ENCODE measurements around the gene TM7SF2. TPM values are rescaled to one million over a fixed set of nuclear protein-coding genes. Genes with fewer than 3 reads are reported as not detected.
A peak's percentile ranks its signal among the peaks of the same experiment; 100 is the strongest.

TM7SF2 gene
- total RNA-seq, 6 experiments from 2014 or later: 3.8 to 6.4 (median 4.9) TPM

DNA sequence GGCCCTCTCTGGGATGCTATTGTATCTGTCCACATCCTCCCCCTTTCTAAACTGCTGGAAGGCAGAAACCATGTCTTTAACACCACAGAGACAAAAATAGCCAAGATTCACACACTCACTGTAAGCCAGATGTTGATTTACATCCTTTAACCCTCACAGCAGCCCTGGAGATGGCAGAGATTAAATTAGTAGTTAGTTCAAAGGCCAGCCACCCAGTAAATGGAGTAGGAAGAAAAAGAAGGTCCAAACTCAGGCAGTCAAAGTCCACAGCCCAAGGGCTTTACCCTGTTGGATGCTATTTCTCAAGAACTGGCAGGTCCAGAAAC lies 8.0 kb downstream of the TM7SF2 start:
- peak overlapping the region; percentile 38 for H3K27ac Mint-ChIP-seq
- H3K4me1 Mint-ChIP-seq (ENCODE audit: low read depth): peaks cover 32% of the 10 kb centered on the region
- H3K36me3 Mint-ChIP-seq (ENCODE audit: low read depth): peaks cover 35% of the 10 kb centered on the region
- no peaks in the 10 kb centered on the region; the same call in none of the 2 replicates for H3K27me3 Mint-ChIP-seq (ENCODE audit: insufficient read depth)
- H3K9me3 Mint-ChIP-seq: no peaks in the 10 kb centered on the region
- H3K4me3 Mint-ChIP-seq: peak overlapping the region; percentile 22; the same call in 1 of the 2 replicates
- DNase-seq: no peak
- TF ChIP-seq CTCF (IDR thresholded peaks at IDR 0.05): no peak

- DNase-seq: no peak
- Mint-ChIP-seq H3K9me3 (no peaks in the 10 kb centered on the region), H3K4me3 (peak overlapping the region; percentile 100), H3K27me3 (ENCODE audit: insufficient read depth) (no peaks in the 10 kb centered on the region; the same call in none of the 2 replicates), H3K27ac (peak overlapping the region; percentile 97), H3K4me1 (ENCODE audit: low read depth) (peaks cover 37% of the 10 kb centered on the region), H3K36me3 (ENCODE audit: low read depth) (peaks cover 35% of the 10 kb centered on the region)
- no peak for TF ChIP-seq CTCF (IDR thresholded peaks at IDR 0.05)
Observed at GRCh38 chr11:65120831-65121230, 9.2 kb downstream of the TM7SF2 start.

DNA sequence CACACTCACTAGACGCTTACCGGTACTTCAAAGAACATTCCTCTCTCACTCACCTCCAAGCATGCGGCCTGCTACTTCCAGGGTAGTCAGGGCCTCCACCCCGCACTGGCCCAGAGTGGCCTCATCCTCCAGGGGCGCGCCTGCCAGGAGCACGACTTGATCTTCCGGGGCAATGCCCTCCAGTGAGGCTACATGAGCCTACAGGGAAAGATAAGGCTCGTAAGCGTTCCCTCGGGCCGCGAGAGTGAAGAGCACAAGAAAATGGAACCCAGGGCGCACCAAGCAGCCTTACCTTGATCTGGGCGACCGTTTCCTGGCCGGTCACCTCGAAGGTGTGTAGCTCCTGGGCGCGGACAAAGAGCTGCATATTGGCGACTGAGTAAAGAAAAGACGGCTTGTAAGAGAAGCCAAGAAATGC lies 9.8 kb downstream of the TM7SF2 start:
- Mint-ChIP-seq H3K4me3 (peak overlapping the region; percentile 100), H3K9me3 (no peaks in the 10 kb centered on the region), H3K36me3 (ENCODE audit: low read depth) (peaks cover 35% of the 10 kb centered on the region), H3K4me1 (ENCODE audit: low read depth) (peaks cover 37% of the 10 kb centered on the region), H3K27me3 (ENCODE audit: insufficient read depth) (no peaks in the 10 kb centered on the region; the same call in none of the 2 replicates), H3K27ac (peak overlapping the region; percentile 97)
- DNase-seq: no peak
- TF ChIP-seq CTCF (IDR thresholded peaks at IDR 0.05): no peak; the same call in 1 of the 2 replicates

DNA sequence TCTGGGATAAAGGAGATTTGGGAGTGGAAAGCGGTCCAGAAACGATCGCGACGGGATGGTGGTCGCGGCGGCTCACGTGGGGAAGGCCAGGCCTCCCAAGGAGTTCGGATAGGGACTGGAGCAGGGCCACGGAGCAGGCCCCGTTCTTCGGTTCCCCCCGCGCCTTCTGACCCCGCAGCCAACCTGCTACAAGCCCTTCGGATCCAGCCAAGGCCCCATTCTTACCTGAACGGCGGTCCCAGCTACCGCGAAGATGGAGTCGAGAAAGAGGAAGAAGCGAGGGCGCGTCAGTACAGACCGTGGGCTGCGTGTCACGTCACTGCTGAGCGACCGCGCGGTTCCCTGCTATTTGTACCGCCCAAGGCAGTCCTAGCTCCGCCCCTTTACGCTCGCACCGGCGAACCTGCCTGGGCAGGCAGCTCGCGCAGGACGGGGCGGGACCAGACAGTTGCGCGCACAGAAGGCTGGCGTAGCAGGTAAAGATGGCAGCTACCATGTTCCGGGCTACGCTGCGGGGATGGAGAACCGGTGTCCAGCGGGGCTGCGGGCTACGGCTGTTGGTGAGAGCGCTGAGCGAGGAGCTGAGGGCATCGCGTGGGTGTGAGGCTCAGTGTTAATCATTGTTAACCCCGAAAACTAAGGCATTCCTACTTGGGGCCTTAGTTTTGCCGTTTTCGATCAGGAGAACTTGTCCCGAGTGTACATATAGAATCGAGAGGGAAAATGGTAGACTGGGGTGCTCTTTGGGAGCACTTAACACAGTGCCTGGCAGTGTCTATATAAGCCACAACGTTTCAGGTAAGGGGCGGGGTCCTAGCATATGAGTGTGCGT lies 10.4 kb downstream of the TM7SF2 start, which contains the start of the genes FAU and MRPL49:
TSS of gene FAU (minus strand) at position 270 of the 832 bp plus-strand sequence. CDS start 321 bp downstream, outside the sequence.
TSS of gene MRPL49 (plus strand) at position 457 of the 832 bp plus-strand sequence. CDS start at position 483, 26 bp downstream.
- no peaks in the 10 kb centered on the region for H3K9me3 Mint-ChIP-seq
- peak; percentile 96 for DNase-seq
- peak within 1 kb of the TSS; percentile 97 for H3K27ac Mint-ChIP-seq
- no peaks in the 10 kb centered on the region; the same call in none of the 2 replicates for H3K27me3 Mint-ChIP-seq (ENCODE audit: insufficient read depth)
- peaks cover 37% of the 10 kb centered on the region for H3K4me1 Mint-ChIP-seq (ENCODE audit: low read depth)
- peak within 1 kb of the TSS; percentile 100 for H3K4me3 Mint-ChIP-seq
- no peak for TF ChIP-seq CTCF (IDR thresholded peaks at IDR 0.05)
- H3K36me3 Mint-ChIP-seq (ENCODE audit: low read depth): peaks cover 35% of the 10 kb centered on the region

- Mint-ChIP-seq H3K4me3 (peak overlapping the region; percentile 44), H3K9me3 (no peaks in the 10 kb centered on the region), H3K4me1 (ENCODE audit: low read depth) (peaks cover 25% of the 10 kb centered on the region), H3K27me3 (ENCODE audit: insufficient read depth) (no peaks in the 10 kb centered on the region; the same call in 1 of the 2 replicates), H3K36me3 (ENCODE audit: low read depth) (peaks cover 22% of the 10 kb centered on the region), H3K27ac (no peak overlapping the region)
- TF ChIP-seq CTCF (IDR thresholded peaks at IDR 0.05): no peak
- DNase-seq: no peak
Observed at GRCh38 chr11:65124480-65125196, 13.0 kb downstream of the TM7SF2 start.

Measured in HFFc6 (cell line).